ENCODE data around the gene NEURL1.
"Not testable (repeated sequence)": the region's sequence is repeated elsewhere in the genome, so short reads cannot be mapped to it uniquely, and the experiment has no call there.

NEURL1 gene

GRCh38 chr10:103598654-103599115 lies 105.2 kb downstream of the NEURL1 start:
- Histone ChIP-seq H3K9ac (ENCODE audit: low read length) (no peak overlapping the region), H3K27ac (ENCODE audit: low read depth, low read length) (no peak overlapping the region), H3K9me3 (ENCODE audit: low read length) (no peaks in the 10 kb centered on the region), H3K4me1 (ENCODE audit: insufficient read depth, low read length) (peaks cover 10% of the 10 kb centered on the region), H3K4me3 (ENCODE audit: low read depth in 1 of 2, low read length in 2 of 2) (no peak overlapping the region), H3K27me3 (ENCODE audit: control insufficient read depth in 1 of 2, insufficient read depth in 2 of 2, low read length in 2 of 2) (no peaks in the 10 kb centered on the region), H3K36me3 (ENCODE audit: insufficient read depth, low read length) (peaks cover 24% of the 10 kb centered on the region)

GRCh38 chr10:103599211-103599610 lies 105.7 kb downstream of the NEURL1 start:
- Histone ChIP-seq H3K4me3 (ENCODE audit: low read depth in 1 of 2, low read length in 2 of 2) (no peak overlapping the region), H3K36me3 (ENCODE audit: insufficient read depth, low read length) (peaks cover 29% of the 10 kb centered on the region), H3K4me1 (ENCODE audit: insufficient read depth, low read length) (peaks cover 10% of the 10 kb centered on the region), H3K27me3 (ENCODE audit: control insufficient read depth in 1 of 2, insufficient read depth in 2 of 2, low read length in 2 of 2) (no peaks in the 10 kb centered on the region), H3K9ac (ENCODE audit: low read length) (no peak overlapping the region), H3K27ac (ENCODE audit: low read depth, low read length) (no peak overlapping the region), H3K9me3 (ENCODE audit: low read length) (no peaks in the 10 kb centered on the region)

- no peak overlapping the region for H3K9ac ChIP-seq (ENCODE audit: low read length)
- H3K4me1 ChIP-seq (ENCODE audit: insufficient read depth, low read length), result peaks cover 10% of the 10 kb centered on the region
- no peaks in the 10 kb centered on the region for H3K27me3 ChIP-seq (ENCODE audit: control insufficient read depth in 1 of 2, insufficient read depth in 2 of 2, low read length in 2 of 2)
- H3K9me3 ChIP-seq (ENCODE audit: low read length), result no peaks in the 10 kb centered on the region
- H3K4me3 ChIP-seq (ENCODE audit: low read depth in 1 of 2, low read length in 2 of 2), result no peak overlapping the region
- no peak overlapping the region for H3K27ac ChIP-seq (ENCODE audit: low read depth, low read length)
- H3K36me3 ChIP-seq (ENCODE audit: insufficient read depth, low read length), result peaks cover 36% of the 10 kb centered on the region
These were observed 106.4 kb downstream of the NEURL1 start for GRCh38 chr10:103599907-103600306.

- no peaks in the 10 kb centered on the region for H3K27me3 ChIP-seq (ENCODE audit: control insufficient read depth in 1 of 2, insufficient read depth in 2 of 2, low read length in 2 of 2)
- H3K9ac ChIP-seq (ENCODE audit: low read length), result no peak overlapping the region
- no peaks in the 10 kb centered on the region for H3K9me3 ChIP-seq (ENCODE audit: low read length)
- peaks cover 10% of the 10 kb centered on the region for H3K4me1 ChIP-seq (ENCODE audit: insufficient read depth, low read length)
- H3K4me3 ChIP-seq (ENCODE audit: low read depth in 1 of 2, low read length in 2 of 2), result no peak overlapping the region
- H3K36me3 ChIP-seq (ENCODE audit: insufficient read depth, low read length), result peaks cover 40% of the 10 kb centered on the region
- no peak overlapping the region for H3K27ac ChIP-seq (ENCODE audit: low read depth, low read length)
These were observed 106.8 kb downstream of the NEURL1 start for GRCh38 chr10:103600325-103600724.

GRCh38 chr10:103600956-103601569 lies 107.6 kb downstream of the NEURL1 start:
- peaks cover 44% of the 10 kb centered on the region for H3K36me3 ChIP-seq (ENCODE audit: insufficient read depth, low read length)
- H3K4me3 ChIP-seq (ENCODE audit: low read depth in 1 of 2, low read length in 2 of 2), result no peak overlapping the region
- no peaks in the 10 kb centered on the region for H3K27me3 ChIP-seq (ENCODE audit: control insufficient read depth in 1 of 2, insufficient read depth in 2 of 2, low read length in 2 of 2)
- H3K9ac ChIP-seq (ENCODE audit: low read length), result no peak overlapping the region
- H3K9me3 ChIP-seq (ENCODE audit: low read length), result no peaks in the 10 kb centered on the region
- H3K27ac ChIP-seq (ENCODE audit: low read depth, low read length), result no peak overlapping the region
- H3K4me1 ChIP-seq (ENCODE audit: insufficient read depth, low read length), result peaks cover 10% of the 10 kb centered on the region

GRCh38 chr10:103602028-103602851 lies 108.7 kb downstream of the NEURL1 start:
- Histone ChIP-seq H3K27ac (ENCODE audit: low read depth, low read length) (no peak overlapping the region), H3K9me3 (ENCODE audit: low read length) (no peaks in the 10 kb centered on the region), H3K27me3 (ENCODE audit: control insufficient read depth in 1 of 2, insufficient read depth in 2 of 2, low read length in 2 of 2) (no peaks in the 10 kb centered on the region), H3K4me1 (ENCODE audit: insufficient read depth, low read length) (peaks cover 10% of the 10 kb centered on the region), H3K9ac (ENCODE audit: low read length) (no peak overlapping the region), H3K4me3 (ENCODE audit: low read depth in 1 of 2, low read length in 2 of 2) (no peak overlapping the region), H3K36me3 (ENCODE audit: insufficient read depth, low read length) (peaks cover 44% of the 10 kb centered on the region)

GRCh38 chr10:103602852-103603155 lies 109.3 kb downstream of the NEURL1 start:
- Histone ChIP-seq H3K27me3 (ENCODE audit: control insufficient read depth in 1 of 2, insufficient read depth in 2 of 2, low read length in 2 of 2) (no peaks in the 10 kb centered on the region), H3K9ac (ENCODE audit: low read length) (no peak overlapping the region), H3K27ac (ENCODE audit: low read depth, low read length) (no peak overlapping the region), H3K4me1 (ENCODE audit: insufficient read depth, low read length) (peaks cover 10% of the 10 kb centered on the region), H3K36me3 (ENCODE audit: insufficient read depth, low read length) (peaks cover 44% of the 10 kb centered on the region), H3K4me3 (ENCODE audit: low read depth in 1 of 2, low read length in 2 of 2) (no peak overlapping the region), H3K9me3 (ENCODE audit: low read length) (no peaks in the 10 kb centered on the region)

GRCh38 chr10:103603382-103603781 lies 109.9 kb downstream of the NEURL1 start:
- Histone ChIP-seq H3K27ac (ENCODE audit: low read depth, low read length) (no peak overlapping the region), H3K4me1 (ENCODE audit: insufficient read depth, low read length) (peaks cover 8% of the 10 kb centered on the region), H3K4me3 (ENCODE audit: low read depth in 1 of 2, low read length in 2 of 2) (no peak overlapping the region), H3K9me3 (ENCODE audit: low read length) (no peaks in the 10 kb centered on the region), H3K36me3 (ENCODE audit: insufficient read depth, low read length) (peaks cover 44% of the 10 kb centered on the region), H3K27me3 (ENCODE audit: control insufficient read depth in 1 of 2, insufficient read depth in 2 of 2, low read length in 2 of 2) (no peaks in the 10 kb centered on the region), H3K9ac (ENCODE audit: low read length) (no peak overlapping the region)

GRCh38 chr10:103605359-103606096 lies 112.0 kb downstream of the NEURL1 start:
- H3K4me1 ChIP-seq (ENCODE audit: insufficient read depth, low read length), result no peaks in the 10 kb centered on the region
- H3K27ac ChIP-seq (ENCODE audit: low read depth, low read length), result no peak overlapping the region
- no peaks in the 10 kb centered on the region for H3K9me3 ChIP-seq (ENCODE audit: low read length)
- peaks cover 58% of the 10 kb centered on the region for H3K36me3 ChIP-seq (ENCODE audit: insufficient read depth, low read length)
- no peak overlapping the region for H3K4me3 ChIP-seq (ENCODE audit: low read depth in 1 of 2, low read length in 2 of 2)
- no peak overlapping the region for H3K9ac ChIP-seq (ENCODE audit: low read length)
- no peaks in the 10 kb centered on the region for H3K27me3 ChIP-seq (ENCODE audit: control insufficient read depth in 1 of 2, insufficient read depth in 2 of 2, low read length in 2 of 2)

- not testable (repeated sequence) for H3K9ac ChIP-seq (ENCODE audit: low read length); H3K4me3 ChIP-seq (ENCODE audit: low read depth in 1 of 2, low read length in 2 of 2); H3K9me3 ChIP-seq (ENCODE audit: low read length); H3K4me1 ChIP-seq (ENCODE audit: insufficient read depth, low read length); H3K27me3 ChIP-seq (ENCODE audit: control insufficient read depth in 1 of 2, insufficient read depth in 2 of 2, low read length in 2 of 2); H3K27ac ChIP-seq (ENCODE audit: low read depth, low read length)
- H3K36me3 ChIP-seq (ENCODE audit: insufficient read depth, low read length), result peaks cover 63% of the 10 kb centered on the region
These were observed 112.6 kb downstream of the NEURL1 start for GRCh38 chr10:103606097-103606438.

- H3K9me3 ChIP-seq (ENCODE audit: low read length); H3K4me3 ChIP-seq (ENCODE audit: low read depth in 1 of 2, low read length in 2 of 2); H3K27ac ChIP-seq (ENCODE audit: low read depth, low read length); H3K27me3 ChIP-seq (ENCODE audit: control insufficient read depth in 1 of 2, insufficient read depth in 2 of 2, low read length in 2 of 2); H3K9ac ChIP-seq (ENCODE audit: low read length); H3K4me1 ChIP-seq (ENCODE audit: insufficient read depth, low read length): not testable (repeated sequence)
- H3K36me3 ChIP-seq (ENCODE audit: insufficient read depth, low read length), result peaks cover 64% of the 10 kb centered on the region
These were observed 113.5 kb downstream of the NEURL1 start for GRCh38 chr10:103607051-103607450.

All from muscle layer of colon (tissue), 2 donors.